22Rv1 (cell line): ENCODE results near the gene DCUN1D5.
"Not testable (repeated sequence)": the region's sequence is repeated elsewhere in the genome, so short reads cannot be mapped to it uniquely, and the experiment has no call there.

Experiments used
- H3K27ac ChIP-seq: fragments of 450-650 bp; 2 replicates; pipeline ENCODE4 v1.5.1; 2017
- CTCF ChIP-seq: fragments of 450-650 bp; IDR thresholded peaks from 2 replicates; pipeline ENCODE4 v1.5.1; 2017; ENCODE audit warnings: mild to moderate bottlenecking
- ZFX ChIP-seq: fragments of 450-650 bp; IDR thresholded peaks from 2 replicates; pipeline ENCODE4 v1.6.1; 2017; ENCODE audit warnings: antibody characterized with exemption, borderline replicate concordance

DCUN1D5 gene

DNA sequence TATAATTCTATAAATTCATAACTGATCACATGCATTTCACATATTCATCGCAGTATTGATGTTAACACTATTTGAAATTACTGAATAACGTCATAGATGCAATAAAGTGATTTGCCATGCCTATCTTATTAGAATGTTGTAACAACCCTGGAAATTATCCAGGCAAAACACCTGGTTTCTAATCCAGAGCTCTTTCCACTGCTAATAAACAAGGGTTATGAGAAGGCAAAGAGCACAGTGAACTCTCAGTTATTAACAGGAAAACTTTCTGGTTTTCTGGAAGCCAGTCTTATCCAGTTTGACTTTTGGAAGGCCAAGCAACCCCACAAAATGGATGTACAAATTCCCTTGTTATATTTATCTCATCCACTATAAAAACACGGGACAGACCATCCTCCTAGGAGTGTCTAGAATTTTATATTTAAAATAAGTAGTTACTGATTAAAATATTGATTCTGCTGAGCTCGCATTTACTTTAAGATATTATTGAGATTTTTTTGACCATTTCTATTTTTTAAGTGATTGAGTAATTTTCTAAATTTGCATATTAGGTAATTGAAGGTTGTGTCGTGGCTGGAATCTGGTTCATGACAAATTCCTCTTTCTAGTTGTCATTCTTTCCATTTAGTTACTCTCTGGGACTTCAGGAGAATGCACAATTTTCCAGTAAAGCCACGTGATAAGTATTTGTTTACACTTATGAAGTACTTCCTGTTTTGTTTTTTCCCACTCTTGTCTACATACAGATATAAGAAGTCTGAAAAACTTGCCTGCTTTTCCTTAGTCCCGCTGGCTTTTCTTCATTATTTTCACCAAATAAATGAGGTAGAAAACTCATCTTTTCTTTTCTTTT is 47.9 kb downstream of the DCUN1D5 start:
- TF ChIP-seq CTCF (no peak), ZFX (no peak)
- no peak overlapping the region for H3K27ac ChIP-seq

GRCh38 chr11:103042161-103042560 is 49.8 kb downstream of the DCUN1D5 start:
- H3K27ac ChIP-seq, result no peak overlapping the region
- no peak for TF ChIP-seq ZFX
- no peak for TF ChIP-seq CTCF

DNA sequence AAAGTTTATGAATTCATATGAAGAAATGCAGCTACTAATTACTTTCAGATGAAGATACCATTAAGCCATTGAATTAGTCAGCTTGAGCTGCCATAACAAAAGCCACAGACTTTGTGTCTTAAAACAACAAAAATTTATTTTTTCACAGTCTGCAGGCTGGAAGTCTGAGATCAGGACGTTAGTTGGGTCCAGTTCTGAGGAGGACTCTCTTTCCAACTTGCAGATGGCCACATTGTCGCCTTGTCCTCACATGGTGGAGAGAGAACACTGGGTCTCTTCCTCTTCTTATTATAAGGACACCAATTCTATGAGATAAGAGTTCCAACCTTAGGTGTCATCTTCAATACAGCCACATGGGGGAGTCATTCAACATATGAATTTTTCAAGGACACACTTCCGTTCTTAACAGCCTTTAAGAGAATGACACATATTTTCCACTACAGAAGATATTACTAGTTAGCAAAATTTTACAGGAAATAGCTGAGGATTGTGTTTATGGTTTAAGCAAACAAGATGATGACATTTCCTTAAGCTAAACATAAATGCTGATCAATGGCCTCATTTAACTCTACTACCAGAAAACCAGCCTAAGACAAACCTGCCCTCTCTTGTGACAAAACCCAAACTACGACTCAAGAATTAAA is 56.0 kb downstream of the DCUN1D5 start:
- TF ChIP-seq CTCF (peak; percentile 78), ZFX (no peak)
- no peak overlapping the region for H3K27ac ChIP-seq

- TF ChIP-seq ZFX (no peak), CTCF (no peak)
These were observed 56.7 kb downstream of the DCUN1D5 start for GRCh38 chr11:103035216-103035615.

GRCh38 chr11:103031834-103032233 is 60.1 kb downstream of the DCUN1D5 start:
- TF ChIP-seq CTCF, result no peak
- TF ChIP-seq ZFX, result no peak
- H3K27ac ChIP-seq, result no peak overlapping the region

More at GRCh38 chr11:103035216-103035615, 56.7 kb downstream of the DCUN1D5 start:
- H3K27ac ChIP-seq, result no peak overlapping the region

DNA sequence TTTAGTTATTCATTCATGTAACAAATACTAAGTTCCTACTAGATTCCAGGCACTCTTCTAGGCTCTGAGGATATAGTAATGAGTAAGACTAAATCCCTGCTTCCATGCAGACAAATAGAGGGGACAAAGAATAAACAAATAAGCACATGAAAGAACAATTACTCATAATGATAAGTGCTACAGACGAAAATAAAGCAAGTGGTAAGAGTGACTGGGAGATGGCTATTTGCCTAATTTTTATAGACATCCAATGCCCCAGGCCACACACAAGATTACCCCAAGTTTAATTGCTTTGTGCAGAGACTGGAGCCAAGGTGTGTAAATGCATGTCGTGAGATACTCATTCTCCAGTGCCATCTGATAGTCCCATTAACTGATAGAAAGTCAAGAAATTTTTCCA is 62.6 kb downstream of the DCUN1D5 start:
- H3K27ac ChIP-seq, result no peak overlapping the region
- TF ChIP-seq CTCF, result no peak
- TF ChIP-seq ZFX, result no peak

GRCh38 chr11:103028304-103029020 is 63.5 kb downstream of the DCUN1D5 start:
- not testable (repeated sequence) for H3K27ac ChIP-seq
